ENCODE measurements around the gene SNED1.

SNED1 gene

DNA sequence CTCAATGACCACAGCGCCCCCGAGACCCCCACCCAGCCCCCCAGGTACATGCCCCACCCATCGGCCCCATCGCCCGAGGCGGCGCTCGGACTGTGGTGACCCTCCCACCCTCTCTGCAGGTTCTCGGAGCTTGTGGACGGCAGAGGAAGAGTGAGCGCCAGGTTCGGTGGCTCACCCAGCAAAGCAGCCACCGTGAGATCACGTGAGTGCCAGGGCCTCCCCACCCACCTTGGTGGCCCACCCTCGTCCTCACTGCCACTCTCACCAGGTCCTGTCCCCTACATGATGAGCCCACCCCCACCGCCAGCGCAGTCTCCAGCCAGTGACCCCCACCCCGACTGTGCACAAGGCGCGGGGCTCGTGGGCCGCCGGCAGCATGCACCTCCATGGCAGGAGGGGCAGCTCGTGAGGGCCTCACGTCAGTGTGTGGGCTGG, 73.3 kb downstream of the SNED1 start:
- H3K9me3 ChIP-seq (ENCODE audit: insufficient read depth, low read length, severe bottlenecking): no peaks in the 10 kb centered on the region
- no peak overlapping the region for H3K4me2 ChIP-seq (ENCODE audit: insufficient read depth, low read length)
- no peak overlapping the region for H3K4me3 ChIP-seq (ENCODE audit: low read depth in 1 of 2, low read length in 2 of 2)
- ATAC-seq (ENCODE audit: insufficient read depth, low read depth): no peak
- no peaks in the 10 kb centered on the region for H3K4me1 ChIP-seq (ENCODE audit: insufficient read depth, low read length)
- H3K27me3 ChIP-seq (ENCODE audit: insufficient read depth, low read length, poor library complexity): no peaks in the 10 kb centered on the region
- no peak overlapping the region for H3K9ac ChIP-seq (ENCODE audit: low read depth, low read length)
- H2AFZ ChIP-seq (ENCODE audit: low read depth, low read length): no peak overlapping the region
- TF ChIP-seq CTCF (IDR thresholded peaks at IDR 0.05; ENCODE audit: borderline replicate concordance, extremely low read depth, low read length, poor library complexity, severe bottlenecking) (no peak), EZH2 (IDR thresholded peaks at IDR 0.05; ENCODE audit: borderline replicate concordance, low read depth, low read length, severe bottlenecking) (no peak)
- peaks cover 5% of the 10 kb centered on the region for H4K20me1 ChIP-seq (ENCODE audit: insufficient read depth, low read length)
- H3K27ac ChIP-seq (ENCODE audit: low read length): no peak overlapping the region
- DNase-seq: no peak
- H3K36me3 ChIP-seq (ENCODE audit: insufficient read depth, low read length): peaks cover 6% of the 10 kb centered on the region
- H3K79me2 ChIP-seq (ENCODE audit: insufficient read depth, low read length): no peaks in the 10 kb centered on the region

DNA sequence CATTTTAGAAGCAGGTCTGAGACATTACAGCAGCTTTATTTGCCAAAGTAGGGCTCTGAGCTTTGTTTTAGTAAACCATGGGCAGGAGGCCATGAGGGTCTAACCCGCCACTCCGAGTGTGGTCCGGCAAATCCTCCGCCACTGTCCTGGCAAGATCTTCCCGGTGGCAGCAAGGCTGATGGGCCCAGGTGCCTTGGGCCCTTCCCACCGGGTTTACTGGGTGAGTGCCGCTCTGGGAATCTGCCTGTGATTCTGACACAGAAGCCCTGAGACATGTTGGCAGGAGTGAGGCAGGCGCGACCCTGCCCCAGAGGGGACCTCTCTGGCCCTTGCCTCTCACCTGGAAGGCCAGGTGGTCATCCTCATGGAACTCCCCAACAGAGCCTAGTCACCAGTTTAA, 73.7 kb downstream of the SNED1 start:
- no peak for ATAC-seq (ENCODE audit: insufficient read depth, low read depth)
- Histone ChIP-seq H3K36me3 (ENCODE audit: insufficient read depth, low read length) (peaks cover 6% of the 10 kb centered on the region), H3K9me3 (ENCODE audit: insufficient read depth, low read length, severe bottlenecking) (no peaks in the 10 kb centered on the region), H3K27ac (ENCODE audit: low read length) (no peak overlapping the region), H3K4me2 (ENCODE audit: insufficient read depth, low read length) (no peak overlapping the region), H2AFZ (ENCODE audit: low read depth, low read length) (no peak overlapping the region), H3K4me1 (ENCODE audit: insufficient read depth, low read length) (no peaks in the 10 kb centered on the region), H3K79me2 (ENCODE audit: insufficient read depth, low read length) (no peaks in the 10 kb centered on the region), H3K9ac (ENCODE audit: low read depth, low read length) (no peak overlapping the region), H3K4me3 (ENCODE audit: low read depth in 1 of 2, low read length in 2 of 2) (no peak overlapping the region), H4K20me1 (ENCODE audit: insufficient read depth, low read length) (peaks cover 5% of the 10 kb centered on the region), H3K27me3 (ENCODE audit: insufficient read depth, low read length, poor library complexity) (no peaks in the 10 kb centered on the region)
- no peak for DNase-seq
- TF ChIP-seq EZH2 (IDR thresholded peaks at IDR 0.05; ENCODE audit: borderline replicate concordance, low read depth, low read length, severe bottlenecking) (no peak), CTCF (IDR thresholded peaks at IDR 0.05; ENCODE audit: borderline replicate concordance, extremely low read depth, low read length, poor library complexity, severe bottlenecking) (no peak)

- H3K27ac ChIP-seq (ENCODE audit: low read length): no peak overlapping the region
- no peak for ATAC-seq (ENCODE audit: insufficient read depth, low read depth)
- DNase-seq: no peak
- H3K4me1 ChIP-seq (ENCODE audit: insufficient read depth, low read length): no peaks in the 10 kb centered on the region
- H3K4me2 ChIP-seq (ENCODE audit: insufficient read depth, low read length): no peak overlapping the region
- H4K20me1 ChIP-seq (ENCODE audit: insufficient read depth, low read length): peaks cover 5% of the 10 kb centered on the region
- H3K4me3 ChIP-seq (ENCODE audit: low read depth in 1 of 2, low read length in 2 of 2): no peak overlapping the region
- no peaks in the 10 kb centered on the region for H3K9me3 ChIP-seq (ENCODE audit: insufficient read depth, low read length, severe bottlenecking)
- TF ChIP-seq EZH2 (IDR thresholded peaks at IDR 0.05; ENCODE audit: borderline replicate concordance, low read depth, low read length, severe bottlenecking): no peak
- no peak for TF ChIP-seq CTCF (IDR thresholded peaks at IDR 0.05; ENCODE audit: borderline replicate concordance, extremely low read depth, low read length, poor library complexity, severe bottlenecking)
- no peaks in the 10 kb centered on the region for H3K27me3 ChIP-seq (ENCODE audit: insufficient read depth, low read length, poor library complexity)
- no peak overlapping the region for H2AFZ ChIP-seq (ENCODE audit: low read depth, low read length)
- H3K79me2 ChIP-seq (ENCODE audit: insufficient read depth, low read length): no peaks in the 10 kb centered on the region
- H3K9ac ChIP-seq (ENCODE audit: low read depth, low read length): no peak overlapping the region
- H3K36me3 ChIP-seq (ENCODE audit: insufficient read depth, low read length): peaks cover 6% of the 10 kb centered on the region
Measured at GRCh38 chr2:241072553-241073165, 74.2 kb downstream of the SNED1 start.
